Stimulated activated CD4-positive, alpha-beta T cell treated with anti-CD3 and anti-CD28 coated beads, TNF-alpha, amount 100 ng/mL, for 4 hours (primary cell): ENCODE data around the gene RPP25L.
A peak's percentile ranks its signal among the peaks of the same experiment; 100 is the strongest.
"Not testable (repeated sequence)": the region's sequence is repeated elsewhere in the genome, so short reads cannot be mapped to it uniquely, and the experiment has no call there.

Source experiments
- DNase-seq, 3 experiments: peaks; one replicate each; pipeline ENCODE4 v3.0.0-alpha.2; 2020; ENCODE audit warnings: low read depth in 3 of 3

Gene RPP25L, protein sequence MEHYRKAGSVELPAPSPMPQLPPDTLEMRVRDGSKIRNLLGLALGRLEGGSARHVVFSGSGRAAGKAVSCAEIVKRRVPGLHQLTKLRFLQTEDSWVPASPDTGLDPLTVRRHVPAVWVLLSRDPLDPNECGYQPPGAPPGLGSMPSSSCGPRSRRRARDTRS

DNA sequence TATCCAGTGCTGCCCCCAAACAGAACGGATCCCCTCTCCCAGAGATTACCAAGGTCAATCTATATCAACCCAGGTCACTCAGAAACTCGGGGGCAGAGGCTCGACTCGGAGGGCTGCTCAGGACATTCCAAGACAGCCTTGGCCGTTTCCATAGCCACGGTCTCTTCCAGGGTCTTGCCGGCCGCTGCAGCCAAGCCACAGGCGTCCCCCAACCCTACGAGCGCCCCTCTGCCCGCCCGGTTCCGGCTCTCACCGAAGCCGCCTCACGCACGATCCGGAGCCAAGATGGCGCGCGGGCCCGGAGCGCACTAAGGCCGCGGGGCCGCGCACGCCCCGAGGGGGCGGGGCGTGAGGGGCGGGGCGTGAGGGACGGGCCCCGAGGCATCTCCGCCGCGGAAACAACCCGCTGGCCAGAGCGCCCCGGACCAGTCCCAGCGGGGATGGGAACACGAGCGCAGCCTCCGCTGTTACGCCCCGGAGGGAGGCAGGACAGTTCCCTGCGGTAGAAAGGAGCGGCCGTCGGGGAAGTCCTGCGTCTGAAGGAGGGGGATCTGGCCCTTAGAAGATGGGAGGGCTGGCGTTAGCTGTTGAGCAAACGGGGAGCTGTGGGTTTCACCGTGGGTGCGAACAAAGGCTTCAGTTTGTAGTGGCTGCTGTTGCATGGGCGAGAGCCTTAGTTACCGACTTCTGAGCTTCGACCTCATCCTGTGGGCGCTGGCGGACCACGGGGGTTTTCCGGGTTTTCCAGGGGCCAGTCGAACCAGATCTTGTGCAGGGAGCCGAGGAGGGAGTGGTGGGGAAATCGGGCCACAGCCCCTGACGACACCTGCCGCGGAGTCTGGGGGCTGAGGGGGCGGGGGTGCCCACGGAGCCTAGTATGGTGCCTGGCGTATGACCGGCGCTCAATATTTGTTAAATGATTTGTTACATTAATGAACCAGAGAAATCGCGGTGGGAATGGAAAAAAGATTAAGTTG is at the start of gene RPP25L:
Gene RPP25L (minus strand): TSS at position 287 of the 977 bp plus-strand sequence. CDS start 801 bp downstream, outside the sequence.
- DNase-seq: peak; percentile 63 to 81 (median 74)

DNA sequence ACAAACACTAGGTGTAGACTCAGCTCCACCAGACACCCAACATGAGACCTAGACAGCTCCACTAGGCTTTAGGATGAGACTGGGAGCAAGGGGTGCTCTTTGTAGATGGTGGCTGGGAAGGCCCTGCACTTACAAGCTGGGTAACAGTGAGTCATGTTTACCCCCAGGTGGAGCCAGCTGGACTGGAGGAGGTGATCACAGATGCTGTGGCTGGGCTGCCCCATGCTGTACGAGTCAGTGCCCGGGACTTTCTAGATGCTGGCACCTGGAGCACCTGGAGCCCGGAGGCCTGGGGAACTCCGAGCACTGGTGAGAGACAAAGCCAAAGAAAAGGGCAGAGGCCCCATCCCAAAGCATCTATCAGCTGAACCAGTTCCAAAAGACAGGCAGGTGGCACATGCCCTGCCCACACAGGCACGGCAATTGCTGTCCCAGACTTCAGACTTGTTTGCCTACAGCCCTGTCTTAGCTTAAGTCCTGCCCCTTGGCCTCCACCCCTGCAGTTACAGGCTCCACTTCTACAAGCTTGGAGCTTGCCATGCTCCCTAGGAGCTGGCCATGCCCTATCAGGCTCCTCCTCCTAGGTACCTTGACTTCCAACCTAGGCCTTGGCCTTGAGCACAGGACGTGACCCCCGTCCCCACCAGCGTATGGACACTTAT is 47.8 kb upstream of the RPP25L start:
- no peak for DNase-seq

DNA sequence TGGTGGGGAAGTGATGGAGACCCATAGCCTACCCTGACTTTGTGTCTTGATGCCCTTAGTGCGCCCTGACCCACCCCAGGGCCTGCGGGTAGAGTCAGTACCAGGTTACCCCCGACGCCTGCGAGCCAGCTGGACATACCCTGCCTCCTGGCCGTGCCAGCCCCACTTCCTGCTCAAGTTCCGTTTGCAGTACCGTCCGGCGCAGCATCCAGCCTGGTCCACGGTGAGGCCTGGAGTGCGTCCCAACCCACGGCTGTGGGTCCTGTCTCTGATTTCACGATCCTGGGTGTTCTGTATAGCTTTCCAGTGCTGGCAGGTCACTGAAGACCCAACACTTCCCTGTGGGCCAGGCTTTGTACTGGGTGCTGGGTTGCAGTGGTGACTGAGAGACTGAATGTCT is 46.6 kb upstream of the RPP25L start:
- DNase-seq: no peak

DNA sequence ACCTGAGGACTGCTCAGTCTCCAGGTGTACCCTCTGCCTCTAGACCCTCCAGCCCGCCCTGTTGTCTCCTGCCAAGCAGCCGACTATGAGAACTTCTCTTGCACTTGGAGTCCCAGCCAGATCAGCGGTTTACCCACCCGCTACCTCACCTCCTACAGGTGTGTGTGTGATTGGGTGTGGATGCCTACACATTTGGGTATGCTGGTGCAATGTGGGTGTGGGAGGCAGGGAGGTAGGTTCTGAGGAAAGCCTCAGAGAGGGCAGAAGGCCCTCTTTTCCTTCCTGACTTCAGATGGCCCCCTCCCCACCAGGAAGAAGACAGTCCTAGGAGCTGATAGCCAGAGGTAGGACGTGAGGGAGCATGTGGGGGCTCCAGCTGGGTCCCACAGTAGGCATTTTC is 45.1 kb upstream of the RPP25L start:
- no peak for DNase-seq

DNA sequence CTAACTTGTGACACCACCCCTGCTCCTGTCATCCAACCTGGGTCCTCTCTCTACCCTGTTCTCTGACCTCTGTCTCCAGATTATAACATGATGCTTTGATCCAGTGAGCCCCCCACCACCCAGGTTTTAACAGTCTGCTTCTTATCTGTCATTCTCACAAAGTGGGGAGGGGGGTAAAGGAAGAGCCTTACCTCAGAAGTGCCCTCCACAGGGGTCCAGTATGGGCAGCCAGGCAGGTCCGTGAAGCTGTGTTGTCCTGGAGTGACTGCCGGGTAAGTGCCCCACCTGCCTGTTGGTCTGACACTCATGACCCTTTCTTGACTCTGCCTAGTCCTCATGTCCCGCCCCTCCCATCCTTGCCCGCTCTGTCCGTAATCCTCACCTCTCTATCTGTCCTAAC is 43.5 kb upstream of the RPP25L start:
- DNase-seq: no peak

DNA sequence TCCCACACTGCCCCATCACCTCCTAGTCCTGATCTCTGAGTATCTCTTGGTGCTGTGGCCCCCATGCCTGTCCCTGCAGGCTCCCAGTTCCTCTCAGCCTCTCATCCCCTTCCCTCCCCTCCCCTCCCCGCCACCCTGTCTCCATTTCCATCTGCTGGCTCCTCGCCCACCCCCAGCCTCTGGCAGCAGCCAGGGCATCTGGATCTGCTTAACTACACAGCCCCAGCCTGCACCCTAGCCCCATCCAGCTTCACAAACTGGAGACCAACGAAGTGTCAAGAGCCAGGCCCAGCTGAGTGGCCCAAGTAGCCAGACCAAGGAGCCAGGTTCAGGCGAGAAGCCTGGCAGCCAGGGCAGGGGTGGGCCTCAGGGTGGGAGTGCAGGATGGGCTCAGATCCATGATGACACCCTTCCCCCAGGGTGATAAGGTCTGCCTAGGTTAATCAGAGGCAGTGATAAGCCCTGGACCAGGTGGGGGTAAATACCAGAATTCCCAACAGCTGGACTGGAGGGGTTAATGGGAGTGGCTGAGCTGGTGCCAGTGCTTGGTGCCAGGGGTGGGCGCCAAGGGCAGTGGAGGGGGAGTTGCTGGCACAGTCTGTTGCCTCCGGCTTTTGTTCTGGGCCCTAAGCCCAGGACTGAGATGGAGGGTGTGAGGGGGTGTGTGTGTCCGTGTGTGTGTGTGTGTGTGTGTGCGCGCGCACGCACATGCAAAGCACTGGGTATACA is 42.6 kb upstream of the RPP25L start:
- DNase-seq: no peak

DNA sequence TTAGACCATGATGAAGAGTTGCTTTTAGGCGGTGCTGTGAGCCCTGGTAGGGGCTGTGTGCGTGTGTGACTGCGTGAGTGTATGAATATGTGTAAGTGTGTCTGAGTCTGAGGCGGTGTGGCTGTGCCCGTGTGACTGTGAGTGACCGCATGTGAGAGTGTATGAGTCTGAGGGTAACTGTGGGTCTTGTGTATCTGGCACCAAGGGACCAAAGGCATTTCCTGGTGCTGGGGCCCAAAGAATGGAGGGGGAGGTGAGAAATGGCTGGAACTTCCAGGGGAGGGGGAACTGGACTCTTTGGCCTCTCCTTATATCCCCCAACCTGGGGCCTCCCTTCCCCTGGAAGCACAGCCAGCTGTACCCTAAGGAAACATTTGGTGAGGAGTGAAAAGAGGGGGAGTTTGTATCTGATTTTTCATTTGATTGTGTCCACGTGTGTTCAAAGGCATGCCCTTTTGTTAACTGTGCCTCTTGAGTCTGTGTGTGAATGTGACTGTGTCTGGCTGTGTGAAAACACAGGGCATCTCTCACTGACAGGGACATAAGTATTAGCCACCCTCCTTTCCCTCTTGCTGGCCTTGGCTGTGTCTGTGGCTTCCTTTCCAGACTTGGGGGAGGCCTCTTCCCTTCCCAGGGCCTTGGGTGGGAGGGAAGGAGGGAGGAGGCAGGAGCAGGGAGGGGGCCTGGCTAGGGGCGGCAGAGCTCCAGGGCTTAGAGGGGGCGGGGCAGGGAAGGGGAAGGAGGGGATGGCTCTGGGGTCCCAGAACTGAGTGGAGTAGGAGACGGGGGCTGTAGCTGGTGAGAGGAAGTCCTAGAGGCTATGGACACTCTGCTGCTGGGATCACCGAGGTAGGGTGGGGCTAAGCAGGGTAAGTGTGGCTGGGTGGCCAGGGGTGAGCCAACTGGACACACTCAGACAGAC is 41.5 kb upstream of the RPP25L start:
- no peak for DNase-seq

DNA sequence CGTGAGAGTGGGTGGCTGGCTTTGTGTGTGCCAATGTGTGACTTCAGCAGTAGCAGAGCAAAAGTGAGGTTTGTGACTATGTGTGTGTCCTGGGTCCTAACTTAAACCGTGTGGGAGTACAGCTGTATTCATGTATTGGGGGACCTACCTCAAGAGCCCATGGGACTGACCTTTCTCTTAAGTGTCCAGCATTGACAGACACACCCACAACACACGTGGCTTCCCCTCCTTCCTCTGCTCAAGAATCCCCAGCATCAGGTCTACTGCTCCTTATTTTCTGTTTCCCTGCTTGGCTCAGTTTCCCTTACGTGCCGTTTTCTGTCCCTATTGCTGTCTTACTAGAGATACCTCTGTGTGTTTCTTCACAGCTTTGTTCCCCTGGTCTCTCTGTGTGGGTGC is 40.7 kb upstream of the RPP25L start:
- DNase-seq: no peak

DNA sequence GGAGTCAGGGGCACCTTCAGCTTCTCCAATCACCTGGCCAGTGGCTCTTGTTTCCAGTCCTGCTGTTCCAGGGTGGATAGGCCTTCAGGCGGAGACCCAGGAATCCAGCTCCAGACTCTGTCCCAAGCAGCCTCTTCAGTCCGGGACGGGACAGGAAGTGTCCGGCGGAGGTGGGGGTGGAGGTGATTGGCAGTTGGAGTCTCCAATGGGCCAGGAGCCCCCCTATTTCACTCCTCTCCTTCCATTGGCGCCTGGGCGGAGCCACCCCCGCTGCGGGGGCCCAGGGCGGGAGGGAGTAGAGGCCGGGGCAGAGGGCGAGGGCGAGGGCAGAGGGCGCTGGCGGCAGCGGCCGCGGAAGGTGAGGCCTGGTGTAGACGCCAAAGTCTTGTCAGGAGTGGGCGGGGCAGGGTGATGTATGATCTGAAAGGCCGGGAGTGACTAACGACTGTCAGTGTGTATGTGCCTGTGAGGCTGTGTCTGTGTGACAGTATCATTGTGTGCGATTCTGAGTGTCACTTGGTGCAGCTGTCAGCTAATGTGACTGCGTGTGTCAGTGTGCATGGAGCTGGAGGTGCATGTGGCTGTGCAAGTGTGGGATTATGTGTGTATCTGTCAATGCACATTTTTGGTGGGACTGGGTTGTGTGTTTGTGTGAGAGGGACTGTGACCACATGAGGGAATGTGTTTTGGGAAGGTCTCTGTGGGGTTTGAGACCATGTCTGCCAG is 40.1 kb upstream of the RPP25L start, which contains the start of gene IL11RA:
Gene IL11RA (plus strand): TSS at position 310 of the 726 bp plus-strand sequence. CDS start 3,033 bp downstream, outside the sequence.
- peak in 1 of 3 experiments; percentile 35 for DNase-seq

DNA sequence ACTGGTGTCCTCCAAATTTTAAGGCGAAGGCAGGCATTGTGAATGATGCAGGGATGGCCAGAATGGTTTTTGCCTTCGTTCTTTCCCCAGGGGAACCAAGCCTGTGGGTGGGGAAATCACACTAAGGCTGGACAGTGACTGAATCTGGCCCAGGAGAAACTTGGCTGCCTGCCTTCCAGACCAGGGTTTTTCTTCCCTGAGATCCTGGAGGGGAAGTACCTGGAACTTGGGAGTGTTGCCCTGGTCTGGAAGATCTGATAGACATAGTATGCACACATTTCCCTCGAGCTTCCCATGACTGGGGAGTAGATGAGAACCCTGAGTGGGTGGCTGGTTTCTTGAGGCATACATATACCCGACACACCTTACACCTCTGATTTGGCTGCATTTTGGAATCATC is 39.4 kb upstream of the RPP25L start:
- no peak for DNase-seq

DNA sequence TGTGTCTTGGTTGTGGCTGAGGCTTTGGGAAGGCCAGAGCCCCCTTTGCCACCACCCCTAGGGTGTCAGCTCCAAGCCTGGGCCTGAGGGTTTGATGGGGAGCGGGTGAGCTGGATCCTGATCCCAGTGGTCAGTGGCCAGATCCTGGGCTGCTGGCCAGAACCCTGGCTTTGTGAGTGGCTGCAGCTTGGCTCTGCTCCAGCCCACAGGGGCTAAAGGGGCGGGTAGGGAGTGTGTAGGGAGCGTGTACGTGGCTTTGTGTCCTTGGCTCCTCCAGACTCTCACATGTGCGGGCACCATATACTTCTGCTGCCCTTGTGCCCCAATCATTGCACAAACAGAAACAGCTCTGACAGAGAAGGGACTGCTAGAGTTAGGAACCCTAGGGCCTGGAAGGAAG is 38.9 kb upstream of the RPP25L start:
- DNase-seq: no peak

DNA sequence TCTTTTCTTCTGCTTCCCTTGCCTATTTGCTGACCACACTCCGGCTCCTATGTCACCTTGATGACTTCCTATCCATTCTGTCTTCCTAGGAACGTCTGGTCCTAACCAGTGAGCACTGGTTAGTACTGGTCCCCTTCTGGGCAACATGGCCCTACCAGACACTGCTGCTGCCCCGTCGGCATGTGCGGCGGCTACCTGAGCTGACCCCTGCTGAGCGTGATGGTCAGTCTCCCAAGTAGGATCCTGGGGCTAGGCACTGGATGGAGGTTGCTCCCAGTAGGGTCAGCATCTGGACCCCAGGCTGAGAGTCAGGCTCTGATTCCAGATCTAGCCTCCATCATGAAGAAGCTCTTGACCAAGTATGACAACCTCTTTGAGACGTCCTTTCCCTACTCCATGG is 36.8 kb upstream of the RPP25L start:
- no peak for DNase-seq

DNA sequence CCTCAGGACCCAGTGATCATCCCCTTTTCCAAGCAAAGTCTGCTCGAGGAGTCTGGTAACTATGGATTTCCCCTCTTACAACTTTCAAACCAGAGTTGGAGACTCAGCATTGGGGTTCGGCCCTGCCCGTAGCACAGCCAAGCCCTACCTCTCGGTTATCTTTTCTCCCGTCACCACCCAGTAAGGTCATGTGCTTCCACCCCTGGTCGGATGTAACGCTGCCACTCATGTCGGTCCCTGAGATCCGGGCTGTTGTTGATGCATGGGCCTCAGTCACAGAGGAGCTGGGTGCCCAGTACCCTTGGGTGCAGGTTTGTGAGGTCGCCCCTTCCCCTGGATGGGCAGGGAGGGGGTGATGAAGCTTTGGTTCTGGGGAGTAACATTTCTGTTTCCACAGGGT is 35.8 kb upstream of the RPP25L start:
- no peak for DNase-seq

DNA sequence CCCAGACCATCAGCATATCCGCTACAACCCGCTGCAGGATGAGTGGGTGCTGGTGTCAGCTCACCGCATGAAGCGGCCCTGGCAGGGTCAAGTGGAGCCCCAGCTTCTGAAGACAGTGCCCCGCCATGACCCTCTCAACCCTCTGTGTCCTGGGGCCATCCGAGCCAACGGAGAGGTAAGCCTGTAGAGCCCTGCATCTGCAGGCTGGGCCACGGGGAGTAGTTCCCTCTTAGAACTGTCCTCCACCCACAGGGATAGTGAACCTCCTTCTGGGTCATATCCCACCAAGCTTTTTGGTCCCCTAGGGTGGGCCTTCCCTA is 35.1 kb upstream of the RPP25L start:
- no peak for DNase-seq

DNA sequence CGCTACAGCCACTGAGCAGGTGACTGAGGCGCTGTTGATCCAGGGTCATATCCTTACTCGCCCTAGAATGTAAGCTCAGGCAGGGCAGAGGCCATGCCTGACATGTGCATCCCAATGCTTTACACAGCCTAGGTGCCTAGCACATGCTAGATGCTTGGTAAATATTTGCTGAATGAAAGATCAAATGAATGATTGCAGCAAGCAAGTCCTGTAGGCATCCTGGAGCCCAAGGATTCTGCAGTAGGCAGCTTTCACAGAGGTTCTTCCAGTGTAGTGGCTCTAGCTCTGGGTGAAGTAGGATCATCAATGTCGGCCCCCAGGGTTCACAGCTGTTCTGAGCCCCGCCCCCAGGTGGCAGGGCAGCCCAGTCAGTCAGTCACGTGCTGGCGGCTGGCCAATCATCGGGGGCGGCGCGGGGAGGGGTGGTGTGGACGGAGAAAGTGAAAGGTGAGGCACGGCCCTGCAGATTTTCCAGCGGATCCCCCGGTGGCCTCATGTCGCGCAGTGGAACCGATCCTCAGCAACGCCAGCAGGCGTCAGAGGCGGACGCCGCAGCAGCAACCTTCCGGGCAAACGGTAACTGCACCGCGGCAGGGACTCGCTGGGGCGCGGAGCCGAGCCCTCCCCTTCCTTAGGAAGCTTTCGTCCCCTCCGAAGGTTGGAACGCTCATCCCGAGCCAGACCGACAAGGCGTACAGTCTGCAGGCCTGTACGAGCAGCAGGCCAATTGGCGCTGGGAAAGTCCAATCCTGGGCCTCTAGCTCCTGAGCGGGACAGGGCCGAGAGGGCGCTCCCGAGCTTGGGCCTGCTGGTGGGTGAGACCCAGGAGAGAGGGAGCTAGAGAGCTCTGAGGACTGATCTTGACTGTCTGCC is 34.5 kb upstream of the RPP25L start, which contains the start of gene GALT:
Gene GALT (plus strand): TSS at position 465 of the 873 bp plus-strand sequence. CDS start 30 bp downstream, at position 495.
- peak; percentile 95 to 98 (median 97) for DNase-seq

DNA sequence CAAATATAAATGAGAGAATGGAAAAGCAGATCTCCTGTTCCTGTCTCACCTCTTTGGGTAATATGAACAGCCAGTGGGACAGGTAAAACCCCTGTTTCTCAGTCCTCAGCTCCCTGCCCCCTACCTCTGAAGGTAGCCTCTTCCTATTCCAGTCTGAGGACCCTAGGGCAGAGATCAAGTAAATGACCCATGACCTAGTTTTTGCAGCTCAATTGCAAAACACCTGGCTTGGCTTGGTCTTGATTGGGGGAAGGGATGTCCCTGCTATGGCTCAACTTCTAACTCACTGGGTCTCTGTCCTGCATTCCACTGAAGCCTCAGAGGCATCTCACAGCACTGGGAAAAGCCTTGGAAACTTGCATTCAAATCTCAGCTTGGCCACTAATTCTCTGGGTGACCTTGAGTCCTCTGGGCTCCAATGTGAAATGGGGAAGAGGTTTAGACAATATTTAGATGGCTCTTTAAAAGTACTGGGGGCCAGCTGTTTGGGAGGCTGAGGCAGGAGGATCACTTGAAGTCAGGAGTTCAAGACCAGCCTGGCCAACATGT is 32.9 kb upstream of the RPP25L start:
- DNase-seq: no peak

DNA sequence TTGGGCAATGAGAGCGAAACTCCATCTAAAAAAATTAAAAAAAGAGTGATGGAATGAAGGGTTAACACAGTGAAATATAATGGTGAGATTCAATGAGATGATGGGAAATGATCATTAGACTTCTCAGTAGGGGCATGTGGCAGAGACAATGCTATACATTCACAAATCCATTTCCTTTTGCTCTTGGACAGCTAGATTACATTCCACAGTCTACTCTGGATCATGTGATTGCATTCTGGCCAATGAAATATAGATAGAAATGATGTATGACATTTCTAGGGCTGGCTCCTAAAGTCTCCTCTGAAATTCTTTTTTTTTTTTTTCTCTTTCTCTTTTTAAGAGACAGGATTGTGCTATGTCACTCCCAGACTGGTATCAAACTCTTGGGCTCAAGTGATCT is 30.8 kb upstream of the RPP25L start:
- no peak for DNase-seq

DNA sequence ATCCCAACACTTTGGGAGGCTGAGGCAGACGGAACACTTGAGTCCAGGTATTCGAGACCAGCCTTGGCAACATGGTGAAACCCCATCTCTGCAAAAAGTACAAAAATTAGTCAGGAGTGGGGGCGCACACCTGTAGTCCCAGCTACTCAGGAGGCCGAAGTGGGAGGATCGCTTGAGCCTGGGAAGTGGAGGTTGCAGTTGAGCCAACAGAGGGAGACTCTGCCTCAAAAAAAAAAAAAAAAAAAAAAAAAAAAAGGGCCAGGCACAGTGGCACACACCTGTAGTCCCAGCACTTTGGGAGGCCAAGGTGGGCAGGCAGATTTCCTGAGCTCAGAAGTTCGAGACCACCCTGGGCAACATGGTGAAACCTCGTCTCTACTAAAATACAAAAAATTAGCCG is 27.4 kb upstream of the RPP25L start:
- DNase-seq: not testable (repeated sequence)

DNA sequence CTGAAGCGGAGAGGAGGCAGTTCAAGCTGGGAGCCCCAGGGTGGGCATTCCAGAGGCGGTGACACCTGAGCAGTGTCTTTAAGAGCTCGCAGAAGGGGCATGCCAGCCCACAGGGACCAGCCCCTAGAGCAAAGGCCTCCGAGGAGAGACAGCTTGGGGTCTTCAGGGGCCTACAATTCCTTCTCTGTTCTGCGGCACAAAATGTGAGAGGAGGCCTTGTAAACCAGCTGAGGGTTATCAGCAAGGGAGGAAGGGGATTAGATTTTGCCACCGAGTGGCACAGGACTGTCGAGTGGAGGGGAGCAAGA is 26.2 kb upstream of the RPP25L start:
- no peak for DNase-seq
